Activated naive CD4-positive, alpha-beta T cell treated with anti-CD3 and anti-CD28 coated beads, Interleukin-2, amount 50 U/mL, for 16 hours (primary cell): ENCODE data around the gene FAM177B.
"Not testable (repeated sequence)": the region's sequence is repeated elsewhere in the genome, so short reads cannot be mapped to it uniquely, and the experiment has no call there.

Experiments used
- DNase-seq: peaks from one replicate; pipeline ENCODE4 v3.0.0-alpha.2; 2020

Gene FAM177B

GRCh38 chr1:222741630-222742457 lies 4.8 kb downstream of the FAM177B start:
- not testable (repeated sequence) for DNase-seq

- DNase-seq: no peak
These were observed 12.9 kb downstream of the FAM177B start for GRCh38 chr1:222749927-222750326.

GRCh38 chr1:222750651-222751050 lies 13.6 kb downstream of the FAM177B start:
- no peak for DNase-seq

DNA sequence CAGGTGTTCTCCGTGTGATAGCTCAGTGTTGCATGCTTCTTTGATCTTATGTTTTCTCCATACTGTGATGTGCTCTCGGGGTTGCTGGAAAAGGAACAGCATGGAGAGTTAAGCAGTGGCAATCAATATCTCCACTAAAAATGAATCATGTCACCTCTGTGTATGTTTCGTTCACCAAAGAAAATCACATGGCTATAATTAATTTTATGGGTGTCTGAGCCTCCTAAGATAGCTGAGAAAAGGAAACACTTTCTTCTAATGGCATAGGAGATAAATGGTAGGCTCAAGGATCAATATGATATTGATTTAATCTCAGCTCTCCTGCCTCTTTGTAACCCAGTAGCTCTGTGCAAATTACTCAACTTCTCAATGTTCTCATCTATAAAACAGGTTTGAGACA lies 14.3 kb downstream of the FAM177B start:
- no peak for DNase-seq

GRCh38 chr1:222754366-222755139 lies 17.6 kb downstream of the FAM177B start:
- no peak for DNase-seq

DNA sequence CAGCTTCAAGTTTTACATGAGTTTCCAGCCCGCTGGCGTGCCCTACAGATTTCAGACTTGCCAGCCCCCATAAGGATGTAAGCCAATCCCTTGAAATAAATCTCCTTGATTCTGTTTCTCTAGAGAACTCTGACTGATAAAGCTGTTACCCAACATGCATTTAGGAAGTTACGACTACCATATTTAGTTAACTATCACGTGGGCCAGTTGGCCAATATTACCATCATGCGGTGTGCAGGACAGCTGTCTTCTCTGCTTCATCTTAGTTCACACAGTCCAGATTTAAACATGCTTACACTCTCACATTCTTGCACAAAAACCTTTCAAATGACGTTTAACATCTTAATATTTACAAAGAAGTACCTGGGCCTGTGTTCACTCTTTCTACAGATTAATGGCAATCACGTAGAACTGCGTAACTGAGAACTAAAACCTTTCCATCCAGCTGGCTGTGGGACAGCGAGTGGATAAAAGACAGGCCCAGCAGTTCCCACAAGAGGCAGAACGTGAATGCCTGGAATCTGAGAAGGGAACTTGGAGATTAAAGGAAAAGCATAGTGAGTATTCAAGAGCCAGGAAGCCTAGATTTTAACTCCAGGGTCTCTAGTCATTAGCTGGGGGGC lies 20.8 kb downstream of the FAM177B start:
- no peak for DNase-seq

- DNase-seq: no peak
These were observed 22.5 kb downstream of the FAM177B start for GRCh38 chr1:222759451-222760035.

GRCh38 chr1:222761083-222761482 lies 24.1 kb downstream of the FAM177B start:
- DNase-seq: no peak

DNA sequence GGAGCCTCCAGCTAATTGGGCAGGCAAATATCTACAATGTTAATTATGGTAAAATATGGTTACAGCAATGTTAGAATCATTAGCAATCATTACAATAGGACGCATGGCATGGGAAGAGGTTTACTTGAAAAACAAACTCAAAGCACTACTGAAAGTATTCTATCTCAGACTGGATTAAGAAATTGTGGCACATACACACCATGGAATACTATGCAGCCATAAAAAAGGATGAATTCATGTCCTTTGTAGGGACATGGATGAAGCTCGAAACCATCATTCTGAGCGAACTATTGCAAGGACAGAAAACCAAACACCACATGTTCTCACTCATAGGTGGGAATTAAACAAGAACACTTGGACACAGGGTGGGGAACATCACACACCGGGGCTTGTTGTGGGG lies 25.2 kb downstream of the FAM177B start:
- DNase-seq: not testable (repeated sequence)

DNA sequence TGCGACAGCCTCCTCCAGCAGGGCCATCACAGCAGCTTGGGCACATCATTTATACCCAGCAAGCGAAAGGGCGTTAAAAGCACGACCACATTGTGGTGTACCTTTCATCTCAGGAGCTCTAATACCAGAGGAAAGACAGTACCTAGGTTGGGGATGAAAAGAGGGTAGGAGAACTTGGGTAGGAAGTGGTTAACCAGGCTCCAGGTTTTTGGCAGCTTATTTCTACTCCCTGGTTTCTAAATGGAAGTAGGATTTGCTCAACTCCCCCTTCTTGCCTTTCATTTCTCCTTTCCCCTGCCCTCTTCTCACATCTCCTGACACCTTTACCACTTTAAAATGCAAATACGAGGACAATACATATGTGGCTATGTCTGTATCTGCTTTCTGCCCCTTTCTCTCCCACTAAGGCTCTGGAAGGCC lies 30.2 kb downstream of the FAM177B start:
- DNase-seq: no peak

- no peak for DNase-seq
These were observed 31.6 kb downstream of the FAM177B start for GRCh38 chr1:222768592-222768991.

GRCh38 chr1:222769181-222769580 lies 32.2 kb downstream of the FAM177B start:
- DNase-seq: no peak

GRCh38 chr1:222769971-222770620 lies 33.1 kb downstream of the FAM177B start:
- DNase-seq: no peak

DNA sequence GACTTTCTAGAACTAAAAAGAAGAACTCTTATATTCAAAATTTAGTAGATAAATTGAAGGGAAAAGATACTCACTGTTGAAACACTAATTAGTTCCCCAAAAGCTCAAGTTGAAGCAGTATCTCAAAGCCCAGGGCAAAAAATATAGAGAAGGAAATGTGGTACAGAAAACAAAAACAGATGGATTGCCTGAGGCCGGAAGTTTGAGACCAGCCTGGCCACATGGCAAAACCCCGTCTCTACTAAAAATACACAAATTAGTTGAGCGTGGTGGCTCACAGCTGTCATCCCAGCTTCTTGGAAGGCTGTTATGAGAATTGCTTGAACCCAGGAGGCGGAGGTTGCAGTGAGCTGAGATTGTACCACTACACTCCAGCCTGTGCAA lies 36.0 kb downstream of the FAM177B start:
- no peak for DNase-seq

GRCh38 chr1:222777463-222777862 lies 40.5 kb downstream of the FAM177B start:
- DNase-seq: no peak

GRCh38 chr1:222777977-222778376 lies 41.0 kb downstream of the FAM177B start:
- no peak for DNase-seq

DNA sequence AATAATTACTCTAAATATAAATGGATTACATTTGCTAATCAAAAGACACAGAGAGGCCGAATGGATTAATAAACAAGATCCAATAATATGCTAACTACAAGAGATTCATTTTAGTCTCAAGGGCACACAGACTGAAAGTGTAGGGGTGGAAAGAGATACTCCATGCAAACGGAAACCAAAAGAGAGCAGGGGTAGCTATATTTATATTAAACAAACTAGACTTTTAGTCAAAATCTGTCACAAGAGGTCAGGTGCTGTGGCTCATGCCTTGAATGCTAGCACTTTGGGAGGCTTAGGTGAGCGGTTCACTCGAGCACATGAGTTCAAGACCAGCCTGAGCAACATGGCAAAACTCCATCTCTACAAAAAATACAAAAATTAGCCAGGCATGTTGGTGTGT lies 44.2 kb downstream of the FAM177B start:
- no peak for DNase-seq

DNA sequence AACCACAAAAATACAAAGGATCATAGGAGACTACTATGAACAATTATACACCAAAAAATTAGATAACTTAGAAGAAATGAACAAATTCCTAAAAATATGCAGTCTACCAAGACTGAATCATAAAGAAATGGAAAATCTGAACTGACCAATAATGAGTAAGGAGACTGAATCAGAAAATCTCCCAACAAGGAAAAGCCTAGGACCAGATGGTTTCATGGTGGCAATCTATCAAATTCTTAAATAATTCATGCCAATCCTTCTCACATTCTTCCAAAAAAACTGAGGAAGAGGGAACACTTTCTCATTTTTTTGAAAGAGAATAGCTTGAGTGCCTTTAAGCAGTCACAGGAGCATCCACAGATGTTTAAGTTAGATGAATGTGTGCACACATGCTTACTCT lies 46.0 kb downstream of the FAM177B start:
- DNase-seq: no peak

GRCh38 chr1:222784371-222784770 lies 47.4 kb downstream of the FAM177B start:
- no peak for DNase-seq

GRCh38 chr1:222784916-222785315 lies 47.9 kb downstream of the FAM177B start:
- DNase-seq: no peak

DNA sequence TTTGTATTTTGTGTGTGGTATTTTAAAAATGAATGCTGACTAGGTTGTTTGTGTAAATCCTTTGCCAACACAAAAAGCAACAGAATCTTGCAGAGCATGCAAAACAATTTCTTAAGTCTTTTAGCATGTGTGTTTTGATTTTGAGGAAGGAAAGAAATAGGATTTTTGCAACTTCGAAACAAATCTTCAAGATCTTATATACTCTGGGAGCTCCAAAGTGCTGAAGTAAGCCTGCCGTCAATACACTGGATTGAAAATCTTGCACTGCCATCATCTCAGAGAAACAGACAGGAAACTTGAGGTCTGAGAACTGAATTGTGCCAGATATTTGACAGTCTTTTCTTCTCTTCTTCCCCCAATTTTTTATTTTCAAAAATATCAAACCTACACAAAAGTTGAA lies 48.5 kb downstream of the FAM177B start:
- DNase-seq: no peak

DNA sequence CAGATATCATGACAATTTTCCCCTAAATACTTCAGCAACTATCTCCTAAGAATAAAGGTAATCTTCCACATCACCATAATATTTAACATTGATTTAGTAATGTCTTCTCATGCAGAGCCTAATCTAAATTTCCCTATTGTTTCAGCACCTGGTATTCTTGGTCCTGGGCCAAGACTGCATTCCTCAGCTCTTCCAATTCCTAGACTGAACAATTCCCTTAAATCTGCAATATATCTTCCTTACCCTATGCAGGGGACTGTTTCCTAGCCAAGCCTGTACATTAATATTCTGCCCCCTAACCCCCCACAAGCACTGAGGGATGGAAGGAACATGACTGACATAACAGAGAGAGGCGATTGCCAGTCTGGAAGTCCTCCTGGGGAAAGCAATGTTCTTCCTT lies 49.1 kb downstream of the FAM177B start:
- no peak for DNase-seq

GRCh38 chr1:222787729-222788128 lies 50.7 kb downstream of the FAM177B start:
- no peak for DNase-seq
